SK-N-SH (cell line): ENCODE results near the gene TIMM10. TPM values are rescaled to one million over a fixed set of nuclear protein-coding genes. Genes with fewer than 3 reads are reported as not detected.

ENCODE experiments used
- CTCF ChIA-PET: fragments of 300-600, 350-600 bp; formaldehyde crosslinking; extraction: SDS; loops from one replicate; lab custom pipeline; 2021; lab: Yijun Ruan, JAX
- POLR2A ChIA-PET: fragments of 350-600 bp; sonication (Branson Sonifier 250); formaldehyde crosslinking; extraction: SDS; loops from one replicate; lab custom pipeline; 2020; ENCODE audit warnings: antibody characterized with exemption, inconsistent platforms; lab: Yijun Ruan, JAX
- DNase-seq: peaks from one replicate; pipeline ENCODE4 v3.0.0; 2012
- H2AFZ ChIP-seq: fragments of 200-600 bp; sonication (generic); 2 replicates; pipeline ENCODE4 v1.8.1; 2016; ENCODE audit warnings: antibody characterized with exemption, mild to moderate bottlenecking, low read depth
- H3F3A ChIP-seq: fragments of 200-600 bp; sonication (generic); replicated peaks from 2 replicates; pipeline ENCODE3; 2016; ENCODE audit warnings: antibody characterized with exemption, mild to moderate bottlenecking; ENCODE audit not compliant: insufficient read depth
- H3K27ac ChIP-seq, 2 experiments: fragments of 200-500 bp in 1 of 2; fragments of 200-600 bp in 1 of 2; sonication (Bioruptor generic) in 1 of 2; sonication (generic), shearing (Covaris generic) in 1 of 2; 2 replicates each; pipeline versions ENCODE4 v1.5.1 to v1.6.1; 2014 to 2016; ENCODE audit warnings: low read depth in 2 of 2, inconsistent platforms in 1 of 2, low read length in 1 of 2, mild to moderate bottlenecking in 1 of 2, mixed read lengths in 1 of 2
- H3K27me3 ChIP-seq: fragments of 200-600 bp; sonication (generic), shearing (Covaris generic); 2 replicates; pipeline ENCODE4 v1.6.1; 2016; ENCODE audit warnings: mixed run types; ENCODE audit not compliant: insufficient read depth
- H3K36me3 ChIP-seq, 2 experiments: fragments of 200-500 bp in 1 of 2; fragments of 200-600 bp in 1 of 2; sonication (Bioruptor generic) in 1 of 2; sonication (generic) in 1 of 2; replicated peaks in 1 of 2; 2 replicates each; pipeline versions ENCODE3 to v1.5.1; 2014 to 2016; ENCODE audit warnings: low read length in 1 of 2, mild to moderate bottlenecking in 1 of 2; ENCODE audit not compliant: insufficient read depth in 2 of 2, control insufficient read depth in 1 of 2
- H3K4me1 ChIP-seq, 2 experiments: fragments of 200-500 bp in 1 of 2; fragments of 200-600 bp in 1 of 2; sonication (Bioruptor generic) in 1 of 2; sonication (generic), shearing (Covaris generic) in 1 of 2; 2 replicates each; pipeline versions ENCODE4 v1.5.1 to v1.6.1; 2014 to 2016; ENCODE audit warnings: low read depth in 1 of 2, low read length in 1 of 2, mixed run types in 1 of 2; ENCODE audit not compliant: insufficient read depth in 2 of 2, control insufficient read depth in 1 of 2
- H3K4me2 ChIP-seq: fragments of 200-600 bp; sonication (generic), shearing (Covaris generic); 2 replicates; pipeline ENCODE4 v1.6.1; 2017; ENCODE audit warnings: mixed run types
- H3K4me3 ChIP-seq, 2 experiments: fragments of 200-500 bp in 1 of 2; fragments of 200-600 bp in 1 of 2; sonication (Bioruptor generic) in 1 of 2; sonication (generic), shearing (Covaris generic) in 1 of 2; 2 replicates each; pipeline versions ENCODE4 v1.5.1 to v1.8.1; 2014 to 2016; ENCODE audit warnings: low read depth in 2 of 2, inconsistent platforms in 1 of 2, low read length in 1 of 2, mild to moderate bottlenecking in 1 of 2, mixed read lengths in 1 of 2, moderate library complexity in 1 of 2
- H3K79me2 ChIP-seq: fragments of 200-600 bp; sonication (generic); 2 replicates; pipeline ENCODE4 v1.8.1; 2017; ENCODE audit warnings: mild to moderate bottlenecking; ENCODE audit not compliant: insufficient read depth
- H3K9ac ChIP-seq: fragments of 200-600 bp; sonication (generic); 2 replicates; pipeline ENCODE4 v1.6.1; 2017; ENCODE audit warnings: mixed run types
- H3K9me2 ChIP-seq: fragments of 200-600 bp; sonication (generic); 2 replicates; pipeline ENCODE4 v1.6.1; 2017; ENCODE audit warnings: mixed run types
- H3K9me3 ChIP-seq: fragments of 200-600 bp; sonication (generic); 2 replicates; pipeline ENCODE4 v1.6.1; 2017; ENCODE audit warnings: mixed run types, mild to moderate bottlenecking, moderate library complexity
- H4K20me1 ChIP-seq: fragments of 200-600 bp; sonication (generic); 2 replicates; pipeline ENCODE4 v1.6.1; 2017; ENCODE audit warnings: mild to moderate bottlenecking, mixed run types; ENCODE audit not compliant: insufficient read depth
- ELF1 ChIP-seq: IDR thresholded peaks from 2 replicates; pipeline ENCODE4 v1.4.0; 2012
- EZH2phosphoT487 ChIP-seq: fragments of 200-600 bp; sonication (generic); IDR thresholded peaks from 2 replicates; pipeline ENCODE4 v1.6.1; 2017; ENCODE audit warnings: low read depth, mixed run types, mild to moderate bottlenecking, antibody characterized with exemption, moderate library complexity, borderline replicate concordance
- FOXJ3 ChIP-seq: sonication (generic); formaldehyde crosslinking; IDR thresholded peaks from 2 replicates; pipeline ENCODE4 v1.5.1; 2020; ENCODE audit warnings: mild to moderate bottlenecking, missing genetic modification reagents
- GATA2 ChIP-seq: sonication (generic); formaldehyde crosslinking; IDR thresholded peaks from 2 replicates; pipeline ENCODE4 v1.5.0; 2020; ENCODE audit warnings: mild to moderate bottlenecking, missing genetic modification reagents
- MXI1 ChIP-seq: IDR thresholded peaks from 2 replicates; pipeline ENCODE4 v1.6.1; 2012; ENCODE audit warnings: mild to moderate bottlenecking, low read depth, low read length, improper control_type of control experiment
- NRF1 ChIP-seq: IDR thresholded peaks from 2 replicates; pipeline ENCODE4 v1.6.1; 2012; ENCODE audit warnings: low read depth, mild to moderate bottlenecking, low read length
- POLR2AphosphoS5 ChIP-seq: IDR thresholded peaks from 2 replicates; pipeline ENCODE4 v1.6.1; 2012; ENCODE audit warnings: low read depth, low read length
- RAD21 ChIP-seq: IDR thresholded peaks from 2 replicates; pipeline ENCODE4 v1.6.1; 2012; ENCODE audit warnings: mild to moderate bottlenecking, low read length
- RXRA ChIP-seq: IDR thresholded peaks from 2 replicates; pipeline ENCODE4 v1.4.0; 2012; ENCODE audit warnings: low read depth, mild to moderate bottlenecking, borderline replicate concordance
- SMC3 ChIP-seq: IDR thresholded peaks from 2 replicates; pipeline ENCODE4 v1.6.1; 2012; ENCODE audit warnings: low read depth, low read length, improper control_type of control experiment
- TAF1 ChIP-seq: IDR thresholded peaks from 2 replicates; pipeline ENCODE4 v1.6.1; 2012; ENCODE audit warnings: low read depth, mild to moderate bottlenecking, low read length, moderate library complexity, borderline replicate concordance
- TEAD4 ChIP-seq: IDR thresholded peaks from 2 replicates; pipeline ENCODE4 v1.4.0; 2012; ENCODE audit warnings: mild to moderate bottlenecking, borderline replicate concordance; ENCODE audit not compliant: insufficient read depth
- USF1 ChIP-seq: IDR thresholded peaks from 2 replicates; pipeline ENCODE4 v1.4.0; 2012; ENCODE audit warnings: low read depth, borderline replicate concordance
- WGBS: methylation state at CpG from one replicate; pipeline ENCODE4 v1.1.6; 2017; ENCODE audit warnings: low lambda C conversion rate; 5-methylcytosine and 5-hydroxymethylcytosine counted together
- polyA plus RNA-seq, 3 experiments: library from polyadenylated mRNA; depleted of rRNA; stranded (reverse); fragments of >200 nt; gene quantifications; 2 replicates each; pipeline ENCODE4 v1.2.3, GENCODE V29; 2012
- TF ChIP-seq, protein P1 (sequence below): IDR thresholded peaks from 2 replicates; pipeline ENCODE4 v1.4.0; 2012; ENCODE audit warnings: low read depth
- TF ChIP-seq, protein P2 (sequence below): fragments of 150-350 bp; IDR thresholded peaks from 2 replicates; pipeline ENCODE4 v1.6.1; 2017; ENCODE audit warnings: antibody characterized with exemption, low read length, low read depth, borderline replicate concordance
- TF ChIP-seq, protein P3 (sequence below): fragments of 200-600 bp; sonication (generic); IDR thresholded peaks from 2 replicates; pipeline ENCODE4 v1.6.1; 2017; ENCODE audit warnings: antibody characterized with exemption, mild to moderate bottlenecking, moderate library complexity
- TF ChIP-seq, protein P4 (sequence below): IDR thresholded peaks from 2 replicates; pipeline ENCODE4 v1.6.1; 2012; ENCODE audit warnings: mild to moderate bottlenecking, low read depth, low read length, moderate library complexity
- TF ChIP-seq, protein P5 (sequence below): IDR thresholded peaks from 2 replicates; pipeline ENCODE4; 2012

TIMM10 gene
- polyA plus RNA-seq, 1 of the 3 experiments (the other 2 are of a cell fraction), result 179 TPM

DNA sequence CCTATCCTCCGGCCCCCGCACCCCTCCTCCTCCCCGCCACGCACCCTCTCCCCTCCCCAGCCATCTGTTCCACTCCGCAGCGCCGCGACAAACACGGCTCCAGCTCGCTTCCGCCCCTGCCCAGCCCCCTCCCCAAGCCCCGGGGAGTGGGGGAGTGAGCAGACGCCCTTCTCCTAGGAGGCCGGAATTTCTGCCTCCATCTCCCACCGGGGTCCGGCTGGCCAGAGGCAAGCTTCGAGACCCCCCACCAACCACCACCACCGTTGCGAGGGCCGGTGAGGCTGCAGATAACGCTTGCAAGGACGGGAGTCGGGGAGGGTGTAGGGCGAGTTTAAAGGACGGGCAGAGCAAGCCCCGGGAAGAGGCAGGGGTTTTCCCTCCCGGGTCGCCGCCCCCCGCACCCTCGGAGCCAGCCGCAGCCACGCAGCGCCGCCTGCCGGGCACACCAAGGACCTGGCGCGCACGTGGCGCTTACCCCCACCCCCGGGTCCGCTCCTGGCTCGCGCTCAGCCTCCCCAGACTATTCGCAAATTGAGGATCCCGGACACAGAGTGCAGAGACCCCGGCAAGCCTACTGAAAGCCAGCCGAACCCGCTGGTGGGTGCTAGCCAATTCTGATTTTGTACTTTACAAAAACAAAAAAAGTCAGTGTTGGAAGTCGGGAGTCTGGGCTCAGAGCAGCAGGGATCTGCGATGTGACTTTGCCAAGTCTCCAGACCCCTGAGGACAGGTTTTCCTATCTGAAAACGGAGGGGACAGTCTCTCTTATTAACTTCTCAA, 47.6 kb downstream of the TIMM10 start:
- DNase-seq, result peak; percentile 96
- Histone ChIP-seq H2AFZ (peak overlapping the region; percentile 63; the same call in 1 of the 2 replicates), H4K20me1 (no peaks in the 10 kb centered on the region), H3K9me3 (no peaks in the 10 kb centered on the region), H3F3A (no peaks in the 10 kb centered on the region), H3K9me2 (no peaks in the 10 kb centered on the region), H3K27me3 (peaks cover 26% of the 10 kb centered on the region), H3K79me2 (no peaks in the 10 kb centered on the region), H3K27ac (no peak overlapping the region), H3K4me2 (peak overlapping the region; percentile 95), H3K36me3 (no peaks in the 10 kb centered on the region), H3K9ac (no peak overlapping the region), H3K4me1 (peaks cover 4 to 8% of the 10 kb centered on the region in 2 experiments; a peak in 2 of 4 replicates), H3K4me3 (peak overlapping the region; percentile 49 to 55)
- 10% methylated on average over 22 of the region's 52 CpGs for WGBS
- TF ChIP-seq FOXJ3 (CRISPR knock-in tag) (no peak), POLR2AphosphoS5 (no peak), NRF1 (no peak), GATA2 (CRISPR knock-in tag) (no peak), MXI1 (peak; percentile 90), TAF1 (no peak), RXRA (no peak), EZH2phosphoT487 (no peak), RAD21 (peak; percentile 53), SMC3 (peak; percentile 66), ELF1 (no peak), USF1 (0 out of 2 replicates have a peak, but pooled peaks have one; percentile 35), TEAD4 (no peak)
- TF ChIP-seq, protein P1, sequence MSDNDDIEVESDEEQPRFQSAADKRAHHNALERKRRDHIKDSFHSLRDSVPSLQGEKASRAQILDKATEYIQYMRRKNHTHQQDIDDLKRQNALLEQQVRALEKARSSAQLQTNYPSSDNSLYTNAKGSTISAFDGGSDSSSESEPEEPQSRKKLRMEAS, result peak; percentile 84
- TF ChIP-seq, protein P2, sequence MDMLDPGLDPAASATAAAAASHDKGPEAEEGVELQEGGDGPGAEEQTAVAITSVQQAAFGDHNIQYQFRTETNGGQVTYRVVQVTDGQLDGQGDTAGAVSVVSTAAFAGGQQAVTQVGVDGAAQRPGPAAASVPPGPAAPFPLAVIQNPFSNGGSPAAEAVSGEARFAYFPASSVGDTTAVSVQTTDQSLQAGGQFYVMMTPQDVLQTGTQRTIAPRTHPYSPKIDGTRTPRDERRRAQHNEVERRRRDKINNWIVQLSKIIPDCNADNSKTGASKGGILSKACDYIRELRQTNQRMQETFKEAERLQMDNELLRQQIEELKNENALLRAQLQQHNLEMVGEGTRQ, result no peak
- TF ChIP-seq, protein P3, sequence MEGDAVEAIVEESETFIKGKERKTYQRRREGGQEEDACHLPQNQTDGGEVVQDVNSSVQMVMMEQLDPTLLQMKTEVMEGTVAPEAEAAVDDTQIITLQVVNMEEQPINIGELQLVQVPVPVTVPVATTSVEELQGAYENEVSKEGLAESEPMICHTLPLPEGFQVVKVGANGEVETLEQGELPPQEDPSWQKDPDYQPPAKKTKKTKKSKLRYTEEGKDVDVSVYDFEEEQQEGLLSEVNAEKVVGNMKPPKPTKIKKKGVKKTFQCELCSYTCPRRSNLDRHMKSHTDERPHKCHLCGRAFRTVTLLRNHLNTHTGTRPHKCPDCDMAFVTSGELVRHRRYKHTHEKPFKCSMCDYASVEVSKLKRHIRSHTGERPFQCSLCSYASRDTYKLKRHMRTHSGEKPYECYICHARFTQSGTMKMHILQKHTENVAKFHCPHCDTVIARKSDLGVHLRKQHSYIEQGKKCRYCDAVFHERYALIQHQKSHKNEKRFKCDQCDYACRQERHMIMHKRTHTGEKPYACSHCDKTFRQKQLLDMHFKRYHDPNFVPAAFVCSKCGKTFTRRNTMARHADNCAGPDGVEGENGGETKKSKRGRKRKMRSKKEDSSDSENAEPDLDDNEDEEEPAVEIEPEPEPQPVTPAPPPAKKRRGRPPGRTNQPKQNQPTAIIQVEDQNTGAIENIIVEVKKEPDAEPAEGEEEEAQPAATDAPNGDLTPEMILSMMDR, result peak; percentile 72
- TF ChIP-seq, protein P4, sequence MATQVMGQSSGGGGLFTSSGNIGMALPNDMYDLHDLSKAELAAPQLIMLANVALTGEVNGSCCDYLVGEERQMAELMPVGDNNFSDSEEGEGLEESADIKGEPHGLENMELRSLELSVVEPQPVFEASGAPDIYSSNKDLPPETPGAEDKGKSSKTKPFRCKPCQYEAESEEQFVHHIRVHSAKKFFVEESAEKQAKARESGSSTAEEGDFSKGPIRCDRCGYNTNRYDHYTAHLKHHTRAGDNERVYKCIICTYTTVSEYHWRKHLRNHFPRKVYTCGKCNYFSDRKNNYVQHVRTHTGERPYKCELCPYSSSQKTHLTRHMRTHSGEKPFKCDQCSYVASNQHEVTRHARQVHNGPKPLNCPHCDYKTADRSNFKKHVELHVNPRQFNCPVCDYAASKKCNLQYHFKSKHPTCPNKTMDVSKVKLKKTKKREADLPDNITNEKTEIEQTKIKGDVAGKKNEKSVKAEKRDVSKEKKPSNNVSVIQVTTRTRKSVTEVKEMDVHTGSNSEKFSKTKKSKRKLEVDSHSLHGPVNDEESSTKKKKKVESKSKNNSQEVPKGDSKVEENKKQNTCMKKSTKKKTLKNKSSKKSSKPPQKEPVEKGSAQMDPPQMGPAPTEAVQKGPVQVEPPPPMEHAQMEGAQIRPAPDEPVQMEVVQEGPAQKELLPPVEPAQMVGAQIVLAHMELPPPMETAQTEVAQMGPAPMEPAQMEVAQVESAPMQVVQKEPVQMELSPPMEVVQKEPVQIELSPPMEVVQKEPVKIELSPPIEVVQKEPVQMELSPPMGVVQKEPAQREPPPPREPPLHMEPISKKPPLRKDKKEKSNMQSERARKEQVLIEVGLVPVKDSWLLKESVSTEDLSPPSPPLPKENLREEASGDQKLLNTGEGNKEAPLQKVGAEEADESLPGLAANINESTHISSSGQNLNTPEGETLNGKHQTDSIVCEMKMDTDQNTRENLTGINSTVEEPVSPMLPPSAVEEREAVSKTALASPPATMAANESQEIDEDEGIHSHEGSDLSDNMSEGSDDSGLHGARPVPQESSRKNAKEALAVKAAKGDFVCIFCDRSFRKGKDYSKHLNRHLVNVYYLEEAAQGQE, result no peak
- TF ChIP-seq, protein P5, sequence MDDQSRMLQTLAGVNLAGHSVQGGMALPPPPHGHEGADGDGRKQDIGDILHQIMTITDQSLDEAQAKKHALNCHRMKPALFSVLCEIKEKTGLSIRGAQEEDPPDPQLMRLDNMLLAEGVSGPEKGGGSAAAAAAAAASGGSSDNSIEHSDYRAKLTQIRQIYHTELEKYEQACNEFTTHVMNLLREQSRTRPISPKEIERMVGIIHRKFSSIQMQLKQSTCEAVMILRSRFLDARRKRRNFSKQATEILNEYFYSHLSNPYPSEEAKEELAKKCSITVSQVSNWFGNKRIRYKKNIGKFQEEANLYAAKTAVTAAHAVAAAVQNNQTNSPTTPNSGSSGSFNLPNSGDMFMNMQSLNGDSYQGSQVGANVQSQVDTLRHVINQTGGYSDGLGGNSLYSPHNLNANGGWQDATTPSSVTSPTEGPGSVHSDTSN, result no peak
- POLR2A ChIA-PET, result no interaction called here
- CTCF ChIA-PET, result interaction anchor here (0.6 to 27.2 kb wide), 28 partner anchors 10 to 161 kb away, joined by 3 to 517 read pairs (median 4); partner anchors contain the start of genes RTN4RL2, SLC43A1, SLC43A3 and TIMM10
